NT2/D1 (cell line): Measurements from ENCODE around the gene FLRT1.

Experiments used
- YY1 ChIP-seq: IDR thresholded peaks from 2 replicates; pipeline ENCODE4 v1.6.1; 2011; ENCODE audit not compliant: insufficient read length, insufficient read depth
- ZNF274 ChIP-seq: IDR thresholded peaks from 2 replicates; pipeline ENCODE4 v1.6.1; 2011; ENCODE audit warnings: mild to moderate bottlenecking, low read depth, low read length

DNA sequence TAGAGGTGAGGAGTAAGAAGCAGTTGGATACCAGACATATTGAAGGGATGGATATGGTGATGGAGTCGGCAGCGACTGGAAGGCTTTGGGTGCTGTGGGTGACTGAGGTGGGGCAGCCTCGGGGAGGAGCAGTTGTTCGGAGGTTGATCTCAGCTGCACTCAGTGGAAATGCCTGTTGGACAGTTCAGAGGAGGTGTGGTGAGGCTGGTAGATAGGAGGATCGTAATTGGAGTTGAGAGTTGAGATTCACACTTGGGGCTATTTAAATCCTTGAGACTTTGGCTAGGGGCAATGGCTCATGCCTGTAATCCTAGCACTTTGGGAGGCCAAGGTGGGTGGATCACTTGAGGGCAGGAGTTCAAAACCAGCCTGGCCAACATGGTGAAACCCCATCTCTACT, 42.6 kb upstream of the FLRT1 start:
- TF ChIP-seq ZNF274 (no peak), YY1 (no peak)
